Fibroblast of skin of left biceps (primary cell): ENCODE results near the gene RPP25.

Experiments used
- DNase-seq, 2 experiments: peaks; one replicate each; pipeline ENCODE4 v3.0.0-alpha.2; 2013; ENCODE audit warnings: low read depth in 2 of 2

RPP25 gene

DNA sequence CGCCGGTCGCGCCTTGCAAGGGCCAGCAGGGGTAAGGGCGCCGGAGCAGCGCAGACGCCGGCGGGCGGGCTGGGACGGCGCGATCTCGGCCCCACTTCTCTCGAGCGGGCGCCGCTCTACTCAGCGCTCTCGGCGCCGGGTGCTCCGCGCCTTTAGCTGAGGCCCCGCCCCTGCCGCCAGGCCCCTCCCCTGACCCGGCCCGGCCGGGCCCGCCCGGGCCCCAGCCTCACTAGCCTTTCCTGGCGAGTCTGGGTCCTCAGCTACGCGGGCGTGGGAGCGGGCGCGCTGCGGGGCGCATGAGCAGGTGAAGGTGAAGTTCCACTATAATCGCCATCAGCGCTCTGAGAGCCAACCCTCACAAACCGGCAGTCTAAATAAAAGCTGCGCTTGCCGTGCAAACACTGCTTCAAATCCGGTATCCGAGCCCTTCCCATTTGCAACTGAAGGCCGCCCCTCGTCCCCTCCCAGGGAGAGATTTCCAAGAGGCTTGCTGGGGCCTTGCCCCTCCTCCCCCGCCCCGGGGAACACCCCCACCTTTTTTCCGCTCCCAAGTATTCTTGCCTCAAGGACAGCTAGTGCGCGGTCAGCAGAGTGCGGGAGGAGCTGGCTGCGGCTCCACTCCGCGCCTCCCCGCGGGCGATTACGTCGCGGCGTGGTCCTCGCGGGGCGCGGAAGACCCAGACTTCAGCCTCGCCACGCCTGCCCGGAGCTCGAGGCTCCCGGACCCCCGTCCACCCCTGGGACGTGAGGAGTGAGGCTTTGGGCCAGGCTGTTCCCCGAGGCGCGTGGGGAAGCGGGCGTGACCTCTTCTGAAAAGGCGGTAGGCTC is at the start of gene RPP25:
Gene RPP25 (minus strand): TSS at position 125 of the 828 bp plus-strand sequence. CDS start 189 bp downstream, outside the sequence.
- peak in 1 of 2 experiments; percentile 25 for DNase-seq

DNA sequence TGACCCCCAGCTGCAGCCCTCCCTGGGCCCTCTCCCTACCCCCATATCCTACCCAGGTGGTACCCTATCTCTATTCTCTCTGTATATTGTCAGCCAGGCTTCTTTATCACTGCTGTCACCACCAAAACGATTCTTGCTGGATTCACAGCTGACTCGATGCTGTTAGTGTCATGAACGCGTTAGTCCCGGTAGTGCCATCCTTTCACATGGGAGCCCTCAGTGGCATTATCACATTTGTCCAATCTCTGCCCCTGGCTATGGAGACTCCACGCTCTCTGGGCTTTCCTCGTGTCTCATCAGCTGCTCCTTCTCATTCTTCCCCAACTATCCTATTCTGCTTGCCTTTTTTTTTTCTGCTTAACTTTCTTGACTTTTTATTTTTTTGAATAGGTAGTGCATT is 45.8 kb upstream of the RPP25 start:
- no peak for DNase-seq

DNA sequence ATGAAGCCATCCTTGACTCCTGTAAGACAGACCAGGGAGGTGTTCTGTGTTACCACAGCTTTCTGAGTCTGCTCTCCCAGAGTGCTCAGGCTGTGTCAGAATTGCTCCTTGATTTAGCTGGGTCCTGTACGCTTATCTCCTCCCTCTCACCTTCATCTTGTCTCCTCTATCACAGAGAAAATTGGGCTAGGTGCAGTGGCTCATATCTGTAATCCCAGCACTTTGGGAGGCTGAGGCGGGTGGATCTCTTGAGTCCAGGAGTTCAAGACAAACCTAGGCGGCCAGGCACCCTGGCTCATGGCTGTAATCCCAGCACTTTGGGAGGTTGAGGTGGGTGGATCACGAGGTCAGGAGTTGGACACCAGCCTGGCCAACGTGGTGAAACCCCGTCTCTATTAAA is 44.7 kb upstream of the RPP25 start:
- no peak for DNase-seq

- no peak for DNase-seq
Measured at GRCh38 chr15:74997543-74997942, 41.0 kb upstream of the RPP25 start.

DNA sequence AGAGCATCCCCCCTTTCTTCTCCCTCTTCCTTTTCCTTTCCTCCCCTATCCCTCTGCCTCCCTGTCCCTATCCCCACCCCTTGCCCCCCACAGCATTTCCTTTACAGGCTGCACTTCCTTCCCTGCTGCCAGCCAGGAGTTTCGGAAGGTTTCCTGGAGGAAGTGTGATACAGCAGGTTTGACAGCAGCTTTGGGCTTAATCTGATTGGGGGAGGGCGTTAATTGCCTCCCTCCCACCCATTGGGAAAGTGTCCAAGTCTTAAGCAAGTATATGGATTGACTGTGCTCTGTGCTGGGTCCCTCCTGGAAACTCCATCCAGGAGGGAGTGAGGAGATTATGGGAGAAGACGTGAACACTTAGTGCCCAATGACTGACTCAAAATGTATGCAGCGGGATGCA is 40.6 kb upstream of the RPP25 start:
- DNase-seq = no peak

GRCh38 chr15:74995779-74996765 is 39.5 kb upstream of the RPP25 start:
- no peak for DNase-seq

DNA sequence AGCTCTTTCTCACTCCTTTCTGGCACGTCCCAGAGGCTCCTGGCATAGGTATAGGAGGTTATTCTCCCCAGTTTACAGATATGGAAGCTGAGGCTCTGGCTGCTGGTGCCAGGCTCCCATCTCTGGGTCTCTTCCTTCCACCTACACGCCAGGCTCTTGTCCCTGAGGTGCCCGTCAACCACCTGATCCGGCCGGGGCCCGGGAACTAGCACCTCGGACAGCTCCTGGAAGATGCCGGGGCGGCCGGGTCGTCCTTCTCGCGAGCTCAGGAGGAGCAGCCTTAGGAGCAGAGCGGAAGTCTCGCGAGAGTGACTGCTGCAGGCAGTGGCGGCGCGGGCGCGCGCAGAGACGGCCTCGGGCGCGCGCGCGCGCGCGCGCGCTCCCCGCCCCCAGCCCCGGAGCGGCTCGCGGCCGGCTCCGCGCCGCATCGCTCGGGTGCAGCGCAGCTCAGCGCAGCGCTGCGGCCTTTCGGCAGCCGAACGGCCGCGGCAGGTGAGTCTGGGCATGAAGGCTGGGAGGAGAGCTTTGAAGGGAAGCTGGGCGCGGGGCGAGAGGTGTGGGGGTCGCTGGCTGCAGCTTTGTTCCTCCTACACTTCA is 38.7 kb upstream of the RPP25 start, which contains the start of gene SCAMP5:
Gene SCAMP5 (plus strand): TSS at position 382 of the 597 bp plus-strand sequence. CDS start 16,277 bp downstream, outside the sequence.
- DNase-seq = peak; percentile 77

- DNase-seq = no peak
Measured at GRCh38 chr15:74994685-74995084, 38.1 kb upstream of the RPP25 start.

GRCh38 chr15:74994236-74994635 is 37.7 kb upstream of the RPP25 start:
- DNase-seq = no peak

GRCh38 chr15:74992619-74993018 is 36.0 kb upstream of the RPP25 start:
- no peak for DNase-seq

DNA sequence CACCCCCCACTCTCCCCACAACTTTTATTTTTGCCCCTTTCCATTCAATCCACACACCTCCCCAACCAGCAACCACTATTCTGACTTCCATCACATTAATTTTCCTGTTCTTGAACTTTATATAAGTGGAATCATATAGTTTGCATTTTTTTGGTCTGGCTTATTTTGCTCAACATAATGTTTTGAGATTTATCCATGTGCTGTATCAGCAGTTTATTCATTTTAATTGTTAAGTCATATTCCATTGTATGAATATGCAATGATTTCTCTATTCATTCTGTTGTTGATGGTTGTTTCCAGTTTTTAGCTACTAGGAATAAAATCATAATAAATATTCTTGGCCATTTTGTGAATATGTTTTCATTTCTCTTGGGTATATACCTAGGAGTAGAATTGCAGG is 33.0 kb upstream of the RPP25 start:
- DNase-seq = no peak

DNA sequence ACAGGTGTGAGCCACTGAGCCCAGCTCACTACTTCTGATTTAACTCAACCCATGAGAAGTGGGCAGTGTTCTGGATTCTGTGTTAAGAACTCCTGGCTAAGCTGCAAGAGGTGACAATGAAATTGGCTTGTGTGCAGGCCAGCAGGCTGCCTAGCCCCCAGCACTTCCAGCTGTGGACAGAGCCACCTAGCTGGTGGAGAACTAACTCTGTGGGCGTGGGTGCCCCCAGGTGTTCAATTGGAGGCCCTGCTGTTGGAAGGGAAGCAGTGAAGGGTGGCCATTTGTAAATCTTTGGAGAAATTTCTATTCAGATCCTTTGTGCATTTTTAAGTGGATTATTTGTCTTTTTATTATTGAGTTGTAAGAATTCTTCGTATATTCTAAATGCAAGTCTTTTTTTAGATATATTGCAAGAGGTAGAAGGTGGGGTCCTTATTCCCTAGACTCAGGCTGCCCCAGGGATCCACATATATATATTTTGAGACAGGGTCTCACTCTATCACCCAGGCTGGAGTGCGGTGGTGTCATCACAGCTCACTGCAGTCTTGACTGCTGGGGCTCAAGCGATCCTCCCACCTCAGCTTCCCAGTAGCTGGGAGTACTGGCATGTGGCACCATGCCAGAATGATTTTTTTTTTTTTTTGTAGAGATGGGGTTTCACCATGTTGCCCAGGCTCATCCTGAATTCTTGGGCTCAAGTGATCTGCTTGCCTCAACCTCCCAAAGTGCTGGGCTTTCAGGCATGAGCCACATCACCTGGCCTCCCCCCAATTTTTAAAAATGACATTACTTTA is 31.6 kb upstream of the RPP25 start:
- DNase-seq = no peak

DNA sequence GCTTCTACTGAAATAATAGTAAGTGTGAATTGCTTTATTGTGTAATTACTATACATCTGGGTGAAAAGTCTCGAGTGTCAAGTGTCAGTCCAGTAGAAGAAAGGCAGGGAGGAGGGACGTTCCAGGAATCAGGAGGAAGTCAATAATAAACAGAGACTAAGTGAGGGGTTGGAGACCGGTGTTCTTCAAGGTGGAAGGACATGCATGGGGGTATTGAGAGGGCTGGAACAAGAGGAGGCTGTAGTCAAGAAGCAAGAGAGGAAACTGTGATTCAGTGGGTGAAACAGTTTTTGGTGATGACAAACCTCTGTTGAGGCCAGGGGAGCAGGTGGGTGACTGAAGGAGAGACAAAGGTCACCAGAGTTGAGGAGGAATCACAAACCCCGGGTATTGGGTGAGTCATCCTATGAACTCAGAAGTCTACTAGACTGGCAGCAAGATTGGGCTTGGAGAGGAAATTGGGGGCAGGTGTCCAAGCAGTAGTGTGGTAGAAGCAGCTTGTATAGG is 27.2 kb upstream of the RPP25 start:
- no peak for DNase-seq

GRCh38 chr15:74982183-74982582 is 25.6 kb upstream of the RPP25 start:
- no peak for DNase-seq

DNA sequence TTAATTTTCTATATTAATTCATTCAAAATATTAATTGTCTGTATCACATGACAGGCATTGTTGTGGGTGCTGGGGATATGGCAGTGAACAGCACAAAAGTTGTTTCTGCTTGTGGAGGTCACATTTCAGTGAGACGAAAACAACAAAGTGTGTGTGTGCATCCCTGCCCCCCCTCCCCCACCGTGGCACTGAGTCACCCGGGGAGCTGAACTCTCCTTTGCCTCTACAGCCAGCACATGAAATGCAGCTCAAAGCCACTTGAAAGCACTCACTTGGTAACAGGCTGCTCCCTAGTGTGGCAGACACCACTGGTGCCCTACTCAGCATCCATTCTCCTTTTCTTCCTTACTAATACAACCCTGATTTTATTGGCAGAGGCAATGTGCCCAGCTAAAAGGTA is 21.9 kb upstream of the RPP25 start:
- no peak for DNase-seq

DNA sequence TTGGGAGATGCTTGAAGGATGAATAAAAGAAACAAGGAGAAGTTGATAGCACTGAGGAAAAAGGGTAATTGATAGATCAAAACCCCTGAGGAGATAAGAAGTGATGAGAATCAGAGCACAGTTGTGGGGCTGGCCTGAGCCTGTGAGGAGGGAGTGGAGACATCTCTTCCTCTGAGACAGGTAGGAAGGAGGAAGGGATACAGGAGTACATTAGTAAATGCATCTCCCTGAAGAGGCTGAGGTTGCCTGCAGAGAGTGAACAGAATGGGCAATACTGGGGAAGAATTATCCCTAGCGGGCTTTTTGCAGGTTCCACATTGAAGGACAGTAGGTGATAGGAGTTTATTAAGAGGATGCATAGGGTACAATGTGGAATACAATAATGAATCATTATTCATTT is 21.5 kb upstream of the RPP25 start:
- DNase-seq = no peak

GRCh38 chr15:74977599-74977998 is 21.0 kb upstream of the RPP25 start:
- no peak for DNase-seq

DNA sequence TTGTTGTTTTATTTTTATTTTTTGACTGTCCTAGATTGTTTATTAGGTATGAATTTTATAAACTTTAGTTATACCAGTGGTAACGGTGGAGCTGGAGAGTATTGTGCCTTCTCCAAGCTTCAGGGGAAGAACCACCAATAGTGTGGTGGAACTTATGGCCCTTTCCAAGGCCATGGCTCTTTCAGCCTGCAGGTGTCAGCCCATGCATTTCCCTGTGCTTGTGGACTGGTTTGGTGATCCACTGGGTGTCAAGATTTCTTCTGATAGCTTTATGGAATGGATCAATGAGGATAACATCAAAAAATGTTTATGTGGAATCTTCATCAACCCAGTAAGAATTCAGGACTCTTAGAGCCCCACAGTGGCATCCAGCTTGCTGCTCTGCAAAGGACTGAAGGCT is 19.6 kb upstream of the RPP25 start:
- DNase-seq = no peak

- DNase-seq = no peak
Measured at GRCh38 chr15:74967670-74968069, 11.1 kb upstream of the RPP25 start.

DNA sequence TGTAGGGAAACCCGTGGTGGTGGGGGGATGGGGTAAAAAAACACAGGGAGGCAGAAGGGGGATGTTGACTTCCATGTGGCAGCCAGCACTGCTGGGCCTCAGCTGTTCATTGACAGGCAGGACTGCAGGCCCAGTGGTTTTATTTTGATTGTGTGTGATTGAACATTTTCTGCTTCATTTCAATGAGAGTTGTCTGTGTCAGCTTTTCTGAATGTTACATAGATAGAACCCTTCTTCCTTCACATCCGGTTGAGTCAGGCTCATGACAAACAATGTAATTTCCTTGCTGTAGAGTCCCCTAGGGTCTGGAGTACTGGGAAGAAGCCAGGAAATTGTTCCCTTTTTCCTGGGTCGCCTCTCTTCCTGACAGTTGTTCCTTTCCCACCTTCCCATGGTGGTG is 8.2 kb upstream of the RPP25 start:
- peak in 1 of 2 experiments; percentile 10 for DNase-seq

DNA sequence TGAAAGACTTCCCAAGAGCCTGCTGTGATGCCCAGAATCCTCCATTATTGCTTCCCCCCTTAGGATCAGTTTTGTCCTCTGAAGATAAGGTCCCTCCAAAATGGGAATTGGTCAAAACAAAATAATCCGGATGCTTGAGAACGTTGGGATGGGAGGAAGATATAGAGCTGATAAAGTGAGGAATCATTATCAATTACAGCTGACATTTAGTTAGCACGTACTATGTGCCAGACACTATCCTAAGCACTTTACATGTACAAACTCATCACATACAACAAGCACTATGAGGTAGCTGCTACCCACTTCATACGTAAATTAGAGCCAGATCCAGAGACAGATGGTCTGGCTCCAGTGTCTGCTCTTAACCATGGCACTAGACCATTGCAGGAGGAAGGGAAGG is 6.6 kb upstream of the RPP25 start:
- no peak for DNase-seq
